Endothelial cell (in vitro differentiated cells): Measurements from ENCODE around the gene WDR5. TPM values are rescaled to one million over a fixed set of nuclear protein-coding genes. Genes with fewer than 3 reads are reported as not detected.

Experiments used
- DNase-seq: peaks from one replicate; pipeline ENCODE4 v3.0.0; 2021; ENCODE audit warnings: low spot score
- H3K27ac Mint-ChIP-seq: one replicate; pipeline ENCODE4 v1.8.0; 2021; ENCODE audit warnings: mixed read lengths, inconsistent platforms; ENCODE audit not compliant: unreplicated experiment
- H3K27me3 Mint-ChIP-seq: one replicate; pipeline ENCODE4 v1.8.0; 2021; ENCODE audit warnings: mild to moderate bottlenecking, moderate library complexity, mixed read lengths, inconsistent platforms; ENCODE audit not compliant: unreplicated experiment
- H3K36me3 Mint-ChIP-seq: one replicate; pipeline ENCODE4 v1.8.0; 2021; ENCODE audit warnings: mild to moderate bottlenecking, low read depth, mixed read lengths, inconsistent platforms; ENCODE audit not compliant: unreplicated experiment
- H3K4me1 Mint-ChIP-seq: one replicate; pipeline ENCODE4 v1.8.0; 2021; ENCODE audit warnings: mild to moderate bottlenecking, mixed read lengths, inconsistent platforms; ENCODE audit not compliant: unreplicated experiment
- H3K4me3 Mint-ChIP-seq: one replicate; pipeline ENCODE4 v1.8.0; 2021; ENCODE audit warnings: mild to moderate bottlenecking, mixed read lengths, inconsistent platforms; ENCODE audit not compliant: unreplicated experiment
- H3K9me3 Mint-ChIP-seq: one replicate; pipeline ENCODE4 v1.8.0; 2021; ENCODE audit warnings: mixed read lengths, inconsistent platforms; ENCODE audit not compliant: unreplicated experiment
- total RNA-seq: library from RNA; stranded (reverse); fragmentation: NEBNext Ultra II Directional; extraction: Animal tissue kit (Norgen Biotek cat#: 25700); gene quantifications from one replicate; pipeline ENCODE4 v1.2.1, GENCODE V29; 2021; ENCODE audit not compliant: unreplicated experiment
- TF ChIP-seq, protein P1 (sequence below): fragments of 200-600 bp; sonication (generic); IDR thresholded peaks from one replicate; pipeline ENCODE4 v1.5.0; 2021; ENCODE audit warnings: antibody characterized with exemption; ENCODE audit not compliant: unreplicated experiment

The WDR5 gene
- total RNA-seq, 1 donor from 2014 or later = 26.5 TPM

DNA sequence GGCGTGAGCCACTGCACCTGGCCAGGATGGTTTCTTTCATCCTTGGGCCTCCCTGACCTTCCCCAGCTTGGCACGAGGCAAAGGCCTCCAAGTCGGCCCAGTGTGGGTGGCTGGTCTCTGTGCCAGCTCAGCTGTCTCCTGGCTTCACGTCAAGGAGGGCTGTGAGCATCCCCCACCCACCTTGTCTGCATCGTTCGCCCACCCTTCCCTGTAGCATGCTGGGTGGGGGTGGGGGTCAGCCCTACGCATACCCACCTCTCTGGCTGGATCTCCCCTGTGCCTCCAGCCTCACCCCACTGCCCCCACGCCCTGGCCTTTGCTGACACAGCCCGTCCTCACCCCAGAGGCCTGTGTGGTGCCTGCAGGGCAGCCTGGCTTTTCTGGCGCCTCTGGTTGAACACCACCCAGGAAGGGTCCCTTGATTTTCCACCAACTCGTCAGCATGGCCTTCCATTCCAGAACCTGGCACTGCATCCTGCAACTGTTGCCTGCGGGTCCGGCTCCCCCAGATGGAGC is 8.8 kb upstream of the WDR5 start:
- TF ChIP-seq, protein P1, sequence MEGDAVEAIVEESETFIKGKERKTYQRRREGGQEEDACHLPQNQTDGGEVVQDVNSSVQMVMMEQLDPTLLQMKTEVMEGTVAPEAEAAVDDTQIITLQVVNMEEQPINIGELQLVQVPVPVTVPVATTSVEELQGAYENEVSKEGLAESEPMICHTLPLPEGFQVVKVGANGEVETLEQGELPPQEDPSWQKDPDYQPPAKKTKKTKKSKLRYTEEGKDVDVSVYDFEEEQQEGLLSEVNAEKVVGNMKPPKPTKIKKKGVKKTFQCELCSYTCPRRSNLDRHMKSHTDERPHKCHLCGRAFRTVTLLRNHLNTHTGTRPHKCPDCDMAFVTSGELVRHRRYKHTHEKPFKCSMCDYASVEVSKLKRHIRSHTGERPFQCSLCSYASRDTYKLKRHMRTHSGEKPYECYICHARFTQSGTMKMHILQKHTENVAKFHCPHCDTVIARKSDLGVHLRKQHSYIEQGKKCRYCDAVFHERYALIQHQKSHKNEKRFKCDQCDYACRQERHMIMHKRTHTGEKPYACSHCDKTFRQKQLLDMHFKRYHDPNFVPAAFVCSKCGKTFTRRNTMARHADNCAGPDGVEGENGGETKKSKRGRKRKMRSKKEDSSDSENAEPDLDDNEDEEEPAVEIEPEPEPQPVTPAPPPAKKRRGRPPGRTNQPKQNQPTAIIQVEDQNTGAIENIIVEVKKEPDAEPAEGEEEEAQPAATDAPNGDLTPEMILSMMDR = no peak
- Mint-ChIP-seq H3K4me3 (no peak overlapping the region), H3K27me3 (peaks cover 6% of the 10 kb centered on the region), H3K4me1 (no peaks in the 10 kb centered on the region), H3K36me3 (no peaks in the 10 kb centered on the region), H3K9me3 (no peaks in the 10 kb centered on the region), H3K27ac (no peak overlapping the region)
- DNase-seq = no peak

DNA sequence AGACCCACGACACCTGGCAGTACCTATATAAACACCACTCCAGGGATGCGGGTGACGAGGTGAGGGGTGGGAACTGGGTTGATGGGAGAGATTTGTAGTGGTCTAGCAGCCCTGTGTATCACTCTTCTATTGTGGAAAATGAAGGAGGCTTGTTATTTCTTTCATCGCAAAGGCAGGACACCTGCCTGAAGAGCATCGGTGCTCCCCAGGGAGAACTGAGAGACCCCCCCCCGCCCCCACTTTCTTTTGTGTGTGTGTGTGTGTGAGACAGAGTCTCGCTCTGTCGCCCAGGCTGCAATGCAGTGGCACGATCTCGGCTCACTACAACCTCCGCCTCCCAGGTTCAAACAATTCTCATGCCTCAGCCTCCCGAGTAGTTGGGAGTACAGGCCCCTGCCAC is 8.3 kb upstream of the WDR5 start:
- Mint-ChIP-seq H3K27me3 (peaks cover 6% of the 10 kb centered on the region), H3K27ac (no peak overlapping the region), H3K36me3 (no peaks in the 10 kb centered on the region), H3K9me3 (no peaks in the 10 kb centered on the region), H3K4me3 (no peak overlapping the region), H3K4me1 (no peaks in the 10 kb centered on the region)
- DNase-seq = no peak
- TF ChIP-seq, protein P1 = no peak

DNA sequence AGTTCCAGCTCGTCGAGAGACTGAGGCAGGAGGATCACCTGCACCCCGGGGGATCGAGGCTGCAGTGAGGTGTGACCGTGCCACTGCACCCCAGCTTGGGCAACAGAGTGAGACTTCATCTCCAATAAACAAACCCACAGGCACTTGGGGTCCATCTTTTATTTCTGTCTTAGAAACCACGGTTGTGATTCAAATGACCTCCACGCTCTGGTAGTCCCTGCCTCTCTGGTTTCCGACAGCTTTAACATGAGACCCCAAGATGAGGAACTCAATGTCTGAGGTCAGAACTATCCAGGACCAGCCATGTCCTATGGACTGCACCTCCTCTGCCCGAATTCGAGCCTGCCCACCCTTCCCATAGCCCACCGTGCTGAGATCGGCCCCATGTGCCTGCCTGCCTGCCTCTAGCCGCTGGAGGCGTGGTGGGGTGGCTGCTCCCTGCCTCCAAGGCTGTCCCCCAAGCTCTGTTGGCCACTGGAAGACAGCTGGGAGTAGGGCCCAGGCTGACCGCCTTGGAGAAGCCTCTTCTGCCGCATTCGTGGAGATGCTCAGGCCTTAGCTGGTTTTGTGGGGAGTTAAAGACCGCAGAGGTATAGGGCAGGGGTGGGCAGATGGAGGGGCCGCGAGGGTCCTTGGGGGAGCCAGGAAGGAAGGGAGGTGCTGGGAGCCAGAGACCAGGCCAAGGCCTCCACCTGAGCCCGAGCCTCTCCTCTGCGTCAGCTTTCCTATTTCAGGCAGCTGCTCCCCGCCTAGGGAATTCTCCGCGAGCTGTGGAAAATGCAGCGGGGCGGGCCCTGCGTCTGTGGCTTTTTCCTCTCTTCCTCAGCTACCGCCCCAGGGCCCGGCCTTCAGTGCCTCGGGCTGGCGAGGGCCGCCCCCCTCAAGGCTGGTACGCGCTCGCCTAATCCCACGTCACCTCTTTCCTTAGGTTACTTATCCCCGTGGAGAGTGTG is 6.9 kb upstream of the WDR5 start:
- TF ChIP-seq, protein P1 = no peak
- H3K4me3 Mint-ChIP-seq = no peak overlapping the region
- no peak overlapping the region for H3K27ac Mint-ChIP-seq
- no peaks in the 10 kb centered on the region for H3K36me3 Mint-ChIP-seq
- H3K27me3 Mint-ChIP-seq = peaks cover 6% of the 10 kb centered on the region
- no peak for DNase-seq
- H3K4me1 Mint-ChIP-seq = no peaks in the 10 kb centered on the region
- H3K9me3 Mint-ChIP-seq = no peaks in the 10 kb centered on the region

DNA sequence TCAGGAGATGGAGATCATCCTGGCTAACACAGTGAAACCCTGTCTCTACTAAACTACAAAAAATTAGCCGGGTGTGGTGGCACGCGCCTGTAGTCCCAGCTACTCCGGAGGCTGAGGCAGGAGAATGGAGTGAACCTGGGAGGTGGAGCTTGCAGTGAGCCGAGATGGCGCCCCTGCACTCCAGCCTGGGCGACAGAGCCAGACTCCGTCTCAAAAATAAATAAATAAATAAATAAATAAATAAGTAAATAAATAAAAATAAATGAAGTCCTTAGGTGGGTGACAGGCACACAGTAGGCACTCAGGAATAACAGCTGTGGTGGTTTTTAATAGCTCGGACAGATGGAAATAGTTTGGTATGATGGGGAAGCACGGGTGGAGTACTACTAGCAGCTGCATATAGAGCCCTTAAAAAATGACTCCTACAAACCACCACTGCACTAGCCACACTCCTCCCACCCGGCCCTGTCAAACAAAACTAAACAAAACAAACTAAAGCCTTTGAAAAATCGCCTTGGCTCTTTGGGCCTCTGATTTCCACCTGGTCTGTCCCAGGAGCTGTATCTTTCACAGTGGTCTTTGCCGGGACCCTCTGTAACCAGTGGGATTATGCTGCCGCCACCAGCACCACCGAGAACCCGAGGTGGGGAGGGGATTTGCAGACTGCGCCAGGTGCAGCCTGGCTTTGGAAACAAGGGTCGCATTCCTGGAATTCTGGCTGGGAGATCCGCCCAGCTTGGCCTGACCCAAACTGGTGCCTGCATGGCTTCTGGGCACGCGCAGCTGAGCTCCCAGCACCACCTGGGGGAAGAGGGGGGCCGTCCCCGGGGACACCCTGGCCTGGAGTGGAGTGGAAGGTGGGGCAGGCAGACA is 5.1 kb upstream of the WDR5 start:
- Mint-ChIP-seq H3K4me1 (peaks cover 2% of the 10 kb centered on the region), H3K4me3 (no peak overlapping the region), H3K27me3 (peaks cover 2% of the 10 kb centered on the region), H3K27ac (no peak overlapping the region), H3K36me3 (no peaks in the 10 kb centered on the region), H3K9me3 (no peaks in the 10 kb centered on the region)
- TF ChIP-seq, protein P1 = no peak
- DNase-seq = no peak
